ENCODE measurements around the gene POLR2E. TPM values are rescaled to one million over a fixed set of nuclear protein-coding genes. Genes with fewer than 3 reads are reported as not detected.
A peak's percentile ranks its signal among the peaks of the same experiment; 100 is the strongest.

The POLR2E gene
- total and polyA plus RNA-seq, 9 of the 15 experiments (the other 6 are each of a cell fraction or from before 2014, with no cell fraction given): 3.4 to 413 (median 244) TPM

DNA sequence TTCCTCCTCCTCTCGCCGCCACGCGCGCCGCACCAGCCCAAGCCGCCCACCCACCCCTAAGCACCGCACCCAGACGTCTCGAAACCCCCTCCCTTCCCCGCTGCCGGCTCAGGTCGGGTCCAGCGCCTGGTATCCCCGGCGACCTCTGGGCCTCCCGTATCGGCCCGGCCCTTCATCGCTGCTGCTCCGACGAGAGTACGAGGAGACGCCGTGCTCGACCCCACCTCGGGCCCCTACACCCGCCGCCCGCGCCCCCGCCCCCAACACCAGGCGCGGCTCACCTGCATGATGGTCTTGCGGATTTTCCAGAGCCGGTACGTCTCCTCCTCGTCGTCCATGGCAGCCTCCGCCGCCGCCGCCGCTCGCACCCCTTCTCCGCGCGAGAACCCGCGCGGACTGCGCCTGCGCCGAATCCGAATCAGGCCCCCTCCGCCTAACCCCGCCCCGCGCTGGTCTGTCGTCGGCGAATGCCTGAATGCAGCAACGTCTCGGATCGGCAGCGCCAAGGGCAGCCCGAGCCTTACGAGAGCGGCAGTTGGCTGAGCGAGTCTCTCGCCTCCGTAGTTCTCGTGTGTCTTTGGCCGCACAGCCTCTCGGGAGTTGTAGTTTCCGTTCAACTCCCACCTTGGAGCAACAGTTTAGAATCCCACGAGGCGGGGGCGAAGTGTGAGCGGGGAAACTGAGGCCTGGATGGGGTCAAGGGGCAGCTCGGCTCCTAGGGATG, at the start of gene POLR2E (continued):
- TF ChIP-seq, protein P1, sequence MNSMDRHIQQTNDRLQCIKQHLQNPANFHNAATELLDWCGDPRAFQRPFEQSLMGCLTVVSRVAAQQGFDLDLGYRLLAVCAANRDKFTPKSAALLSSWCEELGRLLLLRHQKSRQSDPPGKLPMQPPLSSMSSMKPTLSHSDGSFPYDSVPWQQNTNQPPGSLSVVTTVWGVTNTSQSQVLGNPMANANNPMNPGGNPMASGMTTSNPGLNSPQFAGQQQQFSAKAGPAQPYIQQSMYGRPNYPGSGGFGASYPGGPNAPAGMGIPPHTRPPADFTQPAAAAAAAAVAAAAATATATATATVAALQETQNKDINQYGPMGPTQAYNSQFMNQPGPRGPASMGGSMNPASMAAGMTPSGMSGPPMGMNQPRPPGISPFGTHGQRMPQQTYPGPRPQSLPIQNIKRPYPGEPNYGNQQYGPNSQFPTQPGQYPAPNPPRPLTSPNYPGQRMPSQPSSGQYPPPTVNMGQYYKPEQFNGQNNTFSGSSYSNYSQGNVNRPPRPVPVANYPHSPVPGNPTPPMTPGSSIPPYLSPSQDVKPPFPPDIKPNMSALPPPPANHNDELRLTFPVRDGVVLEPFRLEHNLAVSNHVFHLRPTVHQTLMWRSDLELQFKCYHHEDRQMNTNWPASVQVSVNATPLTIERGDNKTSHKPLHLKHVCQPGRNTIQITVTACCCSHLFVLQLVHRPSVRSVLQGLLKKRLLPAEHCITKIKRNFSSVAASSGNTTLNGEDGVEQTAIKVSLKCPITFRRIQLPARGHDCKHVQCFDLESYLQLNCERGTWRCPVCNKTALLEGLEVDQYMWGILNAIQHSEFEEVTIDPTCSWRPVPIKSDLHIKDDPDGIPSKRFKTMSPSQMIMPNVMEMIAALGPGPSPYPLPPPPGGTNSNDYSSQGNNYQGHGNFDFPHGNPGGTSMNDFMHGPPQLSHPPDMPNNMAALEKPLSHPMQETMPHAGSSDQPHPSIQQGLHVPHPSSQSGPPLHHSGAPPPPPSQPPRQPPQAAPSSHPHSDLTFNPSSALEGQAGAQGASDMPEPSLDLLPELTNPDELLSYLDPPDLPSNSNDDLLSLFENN (IDR thresholded peaks at IDR 0.05; ENCODE audit: low read depth in 2 of 2, low read length in 2 of 2): 0 out of 4 replicates have a peak, but pooled peaks of 1 of the 2 experiments have one; percentile 9
- TF ChIP-seq ZEB2 (IDR thresholded peaks at IDR 0.05) (no peak), POLR3G (IDR thresholded peaks at IDR 0.05; ENCODE audit: extremely low read depth, insufficient read length, insufficient replicate concordance) (no peak), POU5F1 (IDR thresholded peaks at IDR 0.05; ENCODE audit: borderline replicate concordance, low read depth, low read length, partially characterized antibody) (no peak), ELF4 (CRISPR knock-in tag; IDR thresholded peaks at IDR 0.05) (no peak), SNRNP70 (optimal IDR thresholded peaks at IDR 0.05; ENCODE audit: low read depth, low read length) (no peak), ZBTB1 (CRISPR knock-in tag; IDR thresholded peaks at IDR 0.05; ENCODE audit: borderline replicate concordance, low read depth) (no peak), GTF2E2 (tag; IDR thresholded peaks at IDR 0.05) (no peak), CSDE1 (IDR thresholded peaks at IDR 0.05) (no peak), NRF1 (conservative IDR thresholded peaks at IDR 0.05 in 1 of 2, IDR thresholded peaks at IDR 0.05 in 1 of 2) (peak; percentile 90 to 92)
- TF ChIP-seq, protein P2, sequence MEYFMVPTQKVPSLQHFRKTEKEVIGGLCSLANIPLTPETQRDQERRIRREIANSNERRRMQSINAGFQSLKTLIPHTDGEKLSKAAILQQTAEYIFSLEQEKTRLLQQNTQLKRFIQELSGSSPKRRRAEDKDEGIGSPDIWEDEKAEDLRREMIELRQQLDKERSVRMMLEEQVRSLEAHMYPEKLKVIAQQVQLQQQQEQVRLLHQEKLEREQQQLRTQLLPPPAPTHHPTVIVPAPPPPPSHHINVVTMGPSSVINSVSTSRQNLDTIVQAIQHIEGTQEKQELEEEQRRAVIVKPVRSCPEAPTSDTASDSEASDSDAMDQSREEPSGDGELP (CRISPR knock-in tag; IDR thresholded peaks at IDR 0.05; ENCODE audit: borderline replicate concordance): peak; percentile 84
- TF ChIP-seq, protein P3, sequence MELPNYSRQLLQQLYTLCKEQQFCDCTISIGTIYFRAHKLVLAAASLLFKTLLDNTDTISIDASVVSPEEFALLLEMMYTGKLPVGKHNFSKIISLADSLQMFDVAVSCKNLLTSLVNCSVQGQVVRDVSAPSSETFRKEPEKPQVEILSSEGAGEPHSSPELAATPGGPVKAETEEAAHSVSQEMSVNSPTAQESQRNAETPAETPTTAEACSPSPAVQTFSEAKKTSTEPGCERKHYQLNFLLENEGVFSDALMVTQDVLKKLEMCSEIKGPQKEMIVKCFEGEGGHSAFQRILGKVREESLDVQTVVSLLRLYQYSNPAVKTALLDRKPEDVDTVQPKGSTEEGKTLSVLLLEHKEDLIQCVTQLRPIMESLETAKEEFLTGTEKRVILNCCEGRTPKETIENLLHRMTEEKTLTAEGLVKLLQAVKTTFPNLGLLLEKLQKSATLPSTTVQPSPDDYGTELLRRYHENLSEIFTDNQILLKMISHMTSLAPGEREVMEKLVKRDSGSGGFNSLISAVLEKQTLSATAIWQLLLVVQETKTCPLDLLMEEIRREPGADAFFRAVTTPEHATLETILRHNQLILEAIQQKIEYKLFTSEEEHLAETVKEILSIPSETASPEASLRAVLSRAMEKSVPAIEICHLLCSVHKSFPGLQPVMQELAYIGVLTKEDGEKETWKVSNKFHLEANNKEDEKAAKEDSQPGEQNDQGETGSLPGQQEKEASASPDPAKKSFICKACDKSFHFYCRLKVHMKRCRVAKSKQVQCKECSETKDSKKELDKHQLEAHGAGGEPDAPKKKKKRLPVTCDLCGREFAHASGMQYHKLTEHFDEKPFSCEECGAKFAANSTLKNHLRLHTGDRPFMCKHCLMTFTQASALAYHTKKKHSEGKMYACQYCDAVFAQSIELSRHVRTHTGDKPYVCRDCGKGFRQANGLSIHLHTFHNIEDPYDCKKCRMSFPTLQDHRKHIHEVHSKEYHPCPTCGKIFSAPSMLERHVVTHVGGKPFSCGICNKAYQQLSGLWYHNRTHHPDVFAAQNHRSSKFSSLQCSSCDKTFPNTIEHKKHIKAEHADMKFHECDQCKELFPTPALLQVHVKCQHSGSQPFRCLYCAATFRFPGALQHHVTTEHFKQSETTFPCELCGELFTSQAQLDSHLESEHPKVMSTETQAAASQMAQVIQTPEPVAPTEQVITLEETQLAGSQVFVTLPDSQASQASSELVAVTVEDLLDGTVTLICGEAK (IDR thresholded peaks at IDR 0.05): 0 out of 2 replicates have a peak, but pooled peaks have one; percentile 35
- TF ChIP-seq, protein P3 (CRISPR knock-in tag; IDR thresholded peaks at IDR 0.05): no peak

Data from K562 (cell line).